ENCODE data around the gene GJA5. TPM values are rescaled to one million over a fixed set of nuclear protein-coding genes. Genes with fewer than 3 reads are reported as not detected.

The GJA5 gene
- total RNA-seq, 1 experiment from 2014 or later, result not detected

DNA sequence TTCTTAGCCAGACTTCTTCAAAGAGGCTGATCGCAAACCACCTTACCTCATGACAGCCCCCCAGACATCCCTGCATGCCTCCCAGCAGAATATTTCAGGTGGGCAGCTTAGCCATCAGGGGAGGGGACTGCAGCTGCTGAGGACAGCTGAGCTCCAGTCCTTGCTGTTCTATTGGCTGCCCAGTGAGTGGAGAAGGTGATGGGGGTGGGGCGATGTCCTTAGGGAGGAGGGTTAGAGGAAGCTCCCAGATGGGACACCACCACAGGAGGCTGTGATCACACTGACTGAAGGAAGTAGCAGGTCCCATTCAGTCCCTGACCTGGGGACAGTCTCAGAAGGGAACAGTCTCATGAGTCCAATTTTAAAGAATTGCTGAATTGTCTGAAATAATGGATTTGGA is 38.3 kb downstream of the GJA5 start:
- ChIA-PET CTCF (no interaction called here), POLR2A (no interaction called here)
- no TSS peak for BruUV-seq (replicated peaks)
- H3K9me3 ChIP-seq (ENCODE audit: control insufficient read depth, insufficient read depth, low read depth, low read length), result no peaks in the 10 kb centered on the region
- H3K4me1 ChIP-seq (ENCODE audit: control insufficient read depth, insufficient read depth, low read length), result no peaks in the 10 kb centered on the region
- DNase-seq (ENCODE audit: low read depth, low spot score) (no peak), ATAC-seq (no peak)
- H3K27me3 ChIP-seq (ENCODE audit: control insufficient read depth, insufficient read depth, low read length), result no peaks in the 10 kb centered on the region
- TF ChIP-seq, protein P1, sequence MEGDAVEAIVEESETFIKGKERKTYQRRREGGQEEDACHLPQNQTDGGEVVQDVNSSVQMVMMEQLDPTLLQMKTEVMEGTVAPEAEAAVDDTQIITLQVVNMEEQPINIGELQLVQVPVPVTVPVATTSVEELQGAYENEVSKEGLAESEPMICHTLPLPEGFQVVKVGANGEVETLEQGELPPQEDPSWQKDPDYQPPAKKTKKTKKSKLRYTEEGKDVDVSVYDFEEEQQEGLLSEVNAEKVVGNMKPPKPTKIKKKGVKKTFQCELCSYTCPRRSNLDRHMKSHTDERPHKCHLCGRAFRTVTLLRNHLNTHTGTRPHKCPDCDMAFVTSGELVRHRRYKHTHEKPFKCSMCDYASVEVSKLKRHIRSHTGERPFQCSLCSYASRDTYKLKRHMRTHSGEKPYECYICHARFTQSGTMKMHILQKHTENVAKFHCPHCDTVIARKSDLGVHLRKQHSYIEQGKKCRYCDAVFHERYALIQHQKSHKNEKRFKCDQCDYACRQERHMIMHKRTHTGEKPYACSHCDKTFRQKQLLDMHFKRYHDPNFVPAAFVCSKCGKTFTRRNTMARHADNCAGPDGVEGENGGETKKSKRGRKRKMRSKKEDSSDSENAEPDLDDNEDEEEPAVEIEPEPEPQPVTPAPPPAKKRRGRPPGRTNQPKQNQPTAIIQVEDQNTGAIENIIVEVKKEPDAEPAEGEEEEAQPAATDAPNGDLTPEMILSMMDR (IDR thresholded peaks at IDR 0.05), result no peak
- TF ChIP-seq, protein P2, sequence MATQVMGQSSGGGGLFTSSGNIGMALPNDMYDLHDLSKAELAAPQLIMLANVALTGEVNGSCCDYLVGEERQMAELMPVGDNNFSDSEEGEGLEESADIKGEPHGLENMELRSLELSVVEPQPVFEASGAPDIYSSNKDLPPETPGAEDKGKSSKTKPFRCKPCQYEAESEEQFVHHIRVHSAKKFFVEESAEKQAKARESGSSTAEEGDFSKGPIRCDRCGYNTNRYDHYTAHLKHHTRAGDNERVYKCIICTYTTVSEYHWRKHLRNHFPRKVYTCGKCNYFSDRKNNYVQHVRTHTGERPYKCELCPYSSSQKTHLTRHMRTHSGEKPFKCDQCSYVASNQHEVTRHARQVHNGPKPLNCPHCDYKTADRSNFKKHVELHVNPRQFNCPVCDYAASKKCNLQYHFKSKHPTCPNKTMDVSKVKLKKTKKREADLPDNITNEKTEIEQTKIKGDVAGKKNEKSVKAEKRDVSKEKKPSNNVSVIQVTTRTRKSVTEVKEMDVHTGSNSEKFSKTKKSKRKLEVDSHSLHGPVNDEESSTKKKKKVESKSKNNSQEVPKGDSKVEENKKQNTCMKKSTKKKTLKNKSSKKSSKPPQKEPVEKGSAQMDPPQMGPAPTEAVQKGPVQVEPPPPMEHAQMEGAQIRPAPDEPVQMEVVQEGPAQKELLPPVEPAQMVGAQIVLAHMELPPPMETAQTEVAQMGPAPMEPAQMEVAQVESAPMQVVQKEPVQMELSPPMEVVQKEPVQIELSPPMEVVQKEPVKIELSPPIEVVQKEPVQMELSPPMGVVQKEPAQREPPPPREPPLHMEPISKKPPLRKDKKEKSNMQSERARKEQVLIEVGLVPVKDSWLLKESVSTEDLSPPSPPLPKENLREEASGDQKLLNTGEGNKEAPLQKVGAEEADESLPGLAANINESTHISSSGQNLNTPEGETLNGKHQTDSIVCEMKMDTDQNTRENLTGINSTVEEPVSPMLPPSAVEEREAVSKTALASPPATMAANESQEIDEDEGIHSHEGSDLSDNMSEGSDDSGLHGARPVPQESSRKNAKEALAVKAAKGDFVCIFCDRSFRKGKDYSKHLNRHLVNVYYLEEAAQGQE (IDR thresholded peaks at IDR 0.05; ENCODE audit: insufficient read depth in 1 of 2, low read depth in 2 of 2, low read length in 1 of 2), result no peak
- no peak for TF ChIP-seq TCF7L2 (IDR thresholded peaks at IDR 0.05; ENCODE audit: low read depth, low read length)
- no peak for TF ChIP-seq SIN3A (IDR thresholded peaks at IDR 0.05; ENCODE audit: borderline replicate concordance, insufficient read depth, low read depth, low read length)
- TF ChIP-seq POLR2AphosphoS5 (IDR thresholded peaks at IDR 0.05; ENCODE audit: low read depth, low read length), result no peak
- in situ Hi-C loops (cut with HindIII; ENCODE audit: low pct_unique_long_range_greater_than_20kb, low sequenced_read_pairs), result no loop called here
- no peak overlapping the region for H3K27ac ChIP-seq (ENCODE audit: low read length)
- H3K4me3 ChIP-seq (ENCODE audit: low read depth in 2 of 2, low read length in 2 of 2), result no peak overlapping the region
- no peaks in the 10 kb centered on the region for H3K36me3 ChIP-seq (ENCODE audit: control insufficient read depth, insufficient read depth, low read length)
- intact Hi-C loops (cut with micrococcal nuclease; ENCODE audit: unreplicated experiment), result loop anchor here (5.0 kb wide), 1 partner anchor 170 kb away; no protein-coding TSS in a partner anchor

DNA sequence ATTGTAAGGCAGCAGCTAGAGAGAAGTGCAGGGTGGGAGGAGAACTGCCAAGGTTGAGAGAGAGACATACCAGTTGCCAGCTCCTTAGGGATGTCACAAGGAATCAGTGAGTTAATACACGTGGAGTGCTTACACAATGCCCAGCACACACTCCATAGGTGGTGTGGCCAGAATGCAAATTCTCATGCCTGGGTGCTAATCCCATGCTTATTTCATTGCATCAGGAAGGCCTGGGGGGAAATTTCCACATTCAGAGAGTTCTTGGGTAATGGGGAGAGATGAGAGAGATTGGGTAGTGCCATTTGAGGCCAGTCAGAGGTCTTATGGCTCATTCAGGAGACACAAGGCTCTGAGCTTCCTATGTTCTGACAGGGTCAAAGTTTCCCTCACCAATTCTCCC is 38.7 kb downstream of the GJA5 start:
- ATAC-seq (no peak), DNase-seq (ENCODE audit: low read depth, low spot score) (no peak)
- Histone ChIP-seq H3K9me3 (ENCODE audit: control insufficient read depth, insufficient read depth, low read depth, low read length) (no peaks in the 10 kb centered on the region), H3K27ac (ENCODE audit: low read length) (no peak overlapping the region), H3K36me3 (ENCODE audit: control insufficient read depth, insufficient read depth, low read length) (no peaks in the 10 kb centered on the region), H3K4me3 (ENCODE audit: low read depth in 2 of 2, low read length in 2 of 2) (no peak overlapping the region), H3K27me3 (ENCODE audit: control insufficient read depth, insufficient read depth, low read length) (no peaks in the 10 kb centered on the region), H3K4me1 (ENCODE audit: control insufficient read depth, insufficient read depth, low read length) (no peaks in the 10 kb centered on the region; the same call in 1 of the 2 replicates)
- BruUV-seq (replicated peaks), result no TSS peak
- intact Hi-C loops (cut with micrococcal nuclease; ENCODE audit: unreplicated experiment) (loop anchor here (5.0 kb wide), 1 partner anchor 171 kb away; no protein-coding TSS in a partner anchor), in situ Hi-C loops (cut with HindIII; ENCODE audit: low pct_unique_long_range_greater_than_20kb, low sequenced_read_pairs) (no loop called here)
- POLR2A ChIA-PET, result no interaction called here
- TF ChIP-seq, protein P2 (IDR thresholded peaks at IDR 0.05; ENCODE audit: insufficient read depth in 1 of 2, low read depth in 2 of 2, low read length in 1 of 2), result no peak
- no peak for TF ChIP-seq SIN3A (IDR thresholded peaks at IDR 0.05; ENCODE audit: borderline replicate concordance, insufficient read depth, low read depth, low read length)
- no peak for TF ChIP-seq TCF7L2 (IDR thresholded peaks at IDR 0.05; ENCODE audit: low read depth, low read length)
- TF ChIP-seq, protein P1 (IDR thresholded peaks at IDR 0.05), result no peak
- no peak for TF ChIP-seq POLR2AphosphoS5 (IDR thresholded peaks at IDR 0.05; ENCODE audit: low read depth, low read length)
- CTCF ChIA-PET, result interaction anchor here (0.7 kb wide), 1 partner anchor 11 kb away, joined by 3 read pairs; no protein-coding TSS in a partner anchor

Measured in Panc1 (cell line).